Measurements from ENCODE around the gene CPN2.

GRCh38 chr3:194329583-194329965, 21.6 kb downstream of the CPN2 start:
- TF ChIP-seq CTCF (IDR thresholded peaks at IDR 0.05) (no peak), POLR2A (IDR thresholded peaks at IDR 0.05) (no peak)
